OCI-LY7 (cell line): ENCODE results near the gene TMEM132A.

Source experiments
- CTCF ChIP-seq: fragments of 200-600 bp; sonication (generic); conservative IDR thresholded peaks from 2 replicates; pipeline ENCODE4 v1.5.1; 2014; ENCODE audit warnings: mild to moderate bottlenecking, antibody characterized with exemption, low read length, moderate library complexity, mixed read lengths
- EZH2phosphoT487 ChIP-seq: fragments of 200-600 bp; sonication (generic); IDR thresholded peaks from 2 replicates; pipeline ENCODE4 v1.6.1; 2018; ENCODE audit warnings: low read depth, borderline replicate concordance, mild to moderate bottlenecking, mixed run types, antibody characterized with exemption, low read length, moderate library complexity, mixed read lengths

GRCh38 chr11:60959431-60959830 is 35.2 kb downstream of the TMEM132A start:
- TF ChIP-seq CTCF (no peak), EZH2phosphoT487 (no peak)
